NCI-H146 (cell line): ENCODE results near the gene AKAP13.
A peak's percentile ranks its signal among the peaks of the same experiment; 100 is the strongest.
"Not testable (repeated sequence)": the region's sequence is repeated elsewhere in the genome, so short reads cannot be mapped to it uniquely, and the experiment has no call there.

Source experiments
- DNase-seq: peaks from one replicate; lab custom pipeline; 2025; lab: John Stamatoyannopoulos, UW

The AKAP13 gene

DNA sequence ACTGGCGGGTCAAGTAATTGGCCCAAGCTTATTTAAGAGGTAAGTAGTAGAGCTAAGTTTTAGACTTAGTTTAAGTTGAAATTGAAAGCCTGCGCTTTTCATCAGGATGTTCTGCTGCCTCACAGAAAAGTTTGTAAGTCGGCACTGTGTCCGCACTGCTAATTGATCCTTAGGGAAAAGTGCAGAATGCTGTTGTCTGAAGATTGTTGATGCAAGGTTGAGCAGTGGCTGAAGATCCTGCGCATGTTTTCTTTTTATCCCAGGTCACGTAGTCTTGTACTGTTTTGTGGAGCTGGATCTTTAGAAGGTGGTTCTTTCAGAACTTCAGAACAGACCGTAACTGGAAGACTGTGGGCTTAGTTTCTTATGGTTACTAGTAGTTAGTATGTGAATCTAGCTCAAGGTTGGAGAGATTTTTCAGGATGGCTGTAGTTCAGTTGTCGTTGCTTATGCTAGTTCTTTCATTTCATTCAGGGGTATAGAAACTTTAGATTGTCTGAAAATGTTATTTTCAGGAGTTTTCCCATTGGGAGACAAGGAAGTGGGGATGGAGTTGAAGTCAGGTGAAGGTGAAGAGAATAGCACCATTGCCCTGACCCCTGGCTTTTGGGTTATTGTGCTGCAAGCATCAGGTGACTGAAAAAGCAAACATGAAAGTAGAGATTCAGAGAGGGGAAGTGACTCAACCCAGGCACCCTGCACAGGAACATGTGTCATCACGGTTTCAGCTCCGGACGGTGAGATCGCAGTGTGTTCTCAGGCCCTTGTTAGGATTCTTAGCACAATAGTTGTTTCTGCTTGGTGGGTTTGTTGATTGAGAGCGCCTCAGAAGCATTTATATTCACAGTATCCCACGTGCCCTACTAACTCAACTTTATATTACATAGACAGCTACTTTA, 32.8 kb downstream of the AKAP13 start:
- no peak for DNase-seq

DNA sequence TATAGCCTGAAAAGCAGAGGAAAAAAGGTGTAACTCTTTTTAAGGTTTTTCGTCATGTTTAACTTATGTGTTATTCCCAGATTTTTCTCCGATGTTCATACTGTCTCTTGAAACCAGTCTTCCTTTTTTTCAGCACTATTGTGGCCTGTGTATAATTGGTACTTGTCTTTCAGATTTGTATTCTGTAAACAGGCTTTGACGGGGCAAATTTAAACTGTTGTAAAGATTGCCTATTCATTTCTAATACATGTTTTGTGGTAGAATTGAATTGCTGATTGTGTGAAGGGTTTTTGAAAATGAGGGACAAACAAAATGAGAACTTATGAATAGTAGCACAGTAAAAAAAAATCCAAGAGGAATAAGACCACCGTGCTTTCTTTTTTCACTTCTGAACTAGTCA, 33.6 kb downstream of the AKAP13 start:
- DNase-seq: no peak

DNA sequence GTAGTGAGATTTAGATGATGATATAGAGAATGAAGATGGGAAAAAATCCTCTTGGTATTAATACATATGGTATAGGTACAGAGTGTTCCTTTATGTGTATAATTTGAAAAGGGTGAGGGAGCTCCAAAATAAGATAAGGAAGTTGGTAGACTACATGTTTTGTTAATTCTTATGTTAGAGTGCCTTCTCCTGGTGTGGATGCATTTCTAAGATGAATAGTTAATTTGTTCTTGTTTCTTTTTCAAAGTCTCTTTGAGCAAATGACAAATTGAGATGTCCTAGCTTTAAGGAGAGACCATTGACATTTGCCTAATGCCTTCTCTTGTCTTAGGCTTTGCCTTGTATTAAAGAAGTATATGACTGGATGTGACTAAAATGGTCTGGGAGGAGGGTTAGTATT, 34.1 kb downstream of the AKAP13 start:
- DNase-seq: no peak

DNA sequence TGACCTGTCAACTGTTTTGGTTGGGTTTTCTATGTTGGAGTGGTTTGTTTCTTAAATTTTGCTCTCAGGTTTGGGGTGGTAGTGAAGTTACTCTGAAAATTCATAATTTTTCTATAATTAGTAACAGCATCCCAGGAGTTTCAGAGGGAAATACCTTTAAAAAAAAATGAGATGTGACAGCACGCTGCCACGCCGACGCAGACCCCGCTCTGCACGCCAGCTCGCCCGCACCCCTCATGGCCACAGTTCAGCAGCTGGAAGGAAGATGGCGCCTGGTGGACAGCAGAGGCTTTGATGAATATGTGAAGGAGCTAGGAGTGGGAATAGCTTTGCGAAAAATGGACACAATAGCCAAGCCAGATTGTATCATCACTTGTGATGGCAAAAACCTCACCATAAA, 34.6 kb downstream of the AKAP13 start:
- DNase-seq: no peak

DNA sequence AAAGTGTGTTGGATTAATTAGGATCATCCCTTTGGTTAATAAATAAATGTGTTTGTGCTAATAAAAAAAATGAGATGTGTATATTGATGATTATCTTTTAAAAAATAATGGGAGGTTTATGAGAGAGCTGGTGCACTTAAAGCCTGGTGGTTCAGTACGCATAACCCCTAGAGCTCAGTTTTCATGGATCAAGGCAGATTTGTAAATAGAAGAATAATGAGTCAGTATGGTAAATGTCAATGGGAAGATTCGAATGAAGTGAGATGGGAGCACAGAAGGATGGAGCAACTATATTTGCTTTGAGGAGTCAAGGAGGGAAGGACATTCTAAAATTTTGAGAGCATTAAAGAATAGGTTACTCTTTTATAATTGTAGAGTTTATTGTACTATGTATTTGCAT, 35.4 kb downstream of the AKAP13 start:
- no peak for DNase-seq

DNA sequence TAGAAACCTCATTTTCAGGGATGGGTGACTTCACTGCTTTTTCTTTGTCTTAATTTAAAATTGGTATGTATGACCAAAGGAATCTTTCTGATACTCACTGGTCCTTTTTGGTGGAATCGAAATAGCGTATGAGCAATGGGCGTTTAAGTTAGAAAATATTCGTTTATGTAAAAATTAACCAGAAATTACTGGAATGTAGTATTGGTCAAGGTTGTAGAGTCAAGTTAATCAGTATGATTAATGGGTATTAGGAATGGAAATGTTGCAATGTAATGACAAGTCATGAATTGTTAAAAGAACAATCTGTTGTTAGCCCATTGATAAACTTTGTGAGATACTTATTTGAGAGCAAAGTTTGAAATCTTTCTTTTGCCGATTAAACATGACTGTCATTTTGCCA, 36.9 kb downstream of the AKAP13 start:
- DNase-seq: no peak

DNA sequence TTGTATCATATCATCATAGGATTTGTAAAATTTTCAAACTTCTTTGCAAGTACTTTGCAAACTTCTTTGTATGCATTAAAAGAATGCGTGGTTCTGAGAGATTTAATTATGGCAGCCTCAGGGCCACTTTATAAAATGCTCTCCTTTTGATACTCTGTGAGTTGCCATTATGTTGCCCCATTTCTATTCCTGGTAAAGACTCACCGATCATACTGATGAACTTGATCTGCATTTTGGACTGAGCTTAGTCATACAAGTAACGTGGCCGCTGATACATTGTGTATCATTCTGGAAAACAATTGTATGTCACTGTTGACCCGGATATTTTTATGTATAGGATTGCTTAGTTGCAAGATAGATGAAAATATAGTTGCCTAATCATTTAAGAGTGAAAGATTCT, 38.8 kb downstream of the AKAP13 start:
- DNase-seq: no peak

DNA sequence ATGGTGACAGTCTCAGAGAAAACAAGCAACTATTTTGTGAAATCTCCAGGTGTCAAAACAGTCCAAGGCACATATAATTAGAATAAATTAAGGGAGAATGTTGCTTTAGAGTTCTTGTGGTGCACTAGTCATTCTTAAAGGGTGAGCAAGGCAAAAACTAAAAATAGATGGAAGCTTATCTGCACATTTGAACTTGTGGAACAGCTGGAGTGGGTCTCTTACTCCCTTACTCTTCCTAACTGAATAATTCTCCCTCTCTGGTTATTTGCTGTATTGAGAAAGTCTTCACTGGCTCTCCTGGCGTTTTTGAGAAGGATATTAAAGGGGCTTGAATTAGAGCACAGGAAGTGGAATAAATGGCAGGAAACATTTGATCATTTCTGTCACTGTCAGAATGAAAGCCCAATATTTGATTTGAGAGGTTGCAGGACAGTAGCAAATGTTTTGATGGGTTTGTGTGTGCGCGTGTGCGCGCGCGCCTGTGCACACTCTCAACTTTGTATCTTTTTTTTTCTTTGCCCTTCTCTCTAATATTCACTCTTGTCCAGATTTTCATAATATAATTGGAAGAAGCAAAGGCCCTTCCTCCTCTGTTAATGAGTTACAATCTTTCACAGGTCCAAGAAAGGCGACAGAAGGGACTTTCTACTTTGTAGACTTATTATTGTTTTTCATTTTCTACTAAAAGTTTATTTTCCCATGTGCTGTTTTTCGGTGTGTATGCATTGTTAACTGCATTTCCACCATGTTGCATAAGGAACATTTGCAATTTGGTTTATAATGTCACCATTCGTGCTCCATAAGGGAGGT, 40.9 kb downstream of the AKAP13 start:
- DNase-seq: no peak

DNA sequence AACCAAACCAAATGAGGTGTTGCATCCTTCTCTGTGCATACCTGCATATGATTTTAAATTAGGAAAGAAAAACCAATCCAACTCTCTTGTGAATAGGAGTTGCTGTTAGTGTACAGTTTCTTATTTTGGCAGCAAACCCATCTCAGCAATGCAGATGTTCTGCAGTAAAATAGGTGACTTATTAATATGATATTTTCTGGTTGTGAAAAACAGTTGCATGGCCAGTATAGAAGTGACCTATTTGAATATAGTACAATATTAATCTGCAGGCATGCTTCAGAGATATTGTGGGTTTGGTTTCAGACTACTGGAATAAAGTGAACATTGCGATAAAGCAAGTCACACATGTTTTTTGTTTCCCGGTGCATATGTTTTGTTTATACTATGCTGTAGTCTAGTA, 42.2 kb downstream of the AKAP13 start:
- no peak for DNase-seq

DNA sequence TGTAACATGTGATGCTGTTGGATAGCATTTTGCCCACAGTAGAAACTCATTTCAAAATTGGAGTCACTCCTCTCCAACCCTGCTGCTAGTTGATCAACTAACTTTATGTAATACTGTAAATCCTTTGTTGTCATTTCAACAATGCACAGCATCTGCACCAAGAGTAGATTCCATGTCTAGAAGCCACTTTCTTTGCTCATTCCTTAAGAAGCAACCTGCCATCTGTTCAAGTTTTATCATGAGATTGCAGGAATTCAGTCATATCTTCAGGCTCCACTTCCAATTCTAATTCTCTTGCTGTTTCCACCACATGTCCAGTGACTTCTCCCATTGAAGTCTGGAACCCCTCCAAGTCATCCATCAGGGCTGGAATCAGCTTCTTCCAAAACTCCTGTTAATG, 42.9 kb downstream of the AKAP13 start:
- DNase-seq: no peak

DNA sequence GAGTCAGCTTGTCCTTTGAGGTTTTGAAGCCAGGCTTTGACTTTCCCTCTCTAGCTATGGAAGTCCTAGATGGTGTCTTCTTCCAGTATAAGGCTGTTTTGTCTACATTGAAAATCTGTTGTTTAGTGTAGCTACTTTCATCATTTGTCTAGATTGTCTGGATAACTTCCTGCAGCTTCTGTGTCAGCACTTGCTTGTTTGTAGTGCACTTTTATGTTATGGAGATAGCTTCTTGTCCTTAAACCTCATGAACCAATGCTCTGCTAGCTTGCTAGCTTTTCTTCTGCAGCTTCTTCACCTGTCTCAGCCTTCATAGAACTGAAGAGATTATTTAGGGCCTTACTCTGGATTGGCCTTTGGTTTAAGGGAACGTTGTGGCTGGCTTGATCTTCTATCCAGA, 43.8 kb downstream of the AKAP13 start:
- no peak for DNase-seq

DNA sequence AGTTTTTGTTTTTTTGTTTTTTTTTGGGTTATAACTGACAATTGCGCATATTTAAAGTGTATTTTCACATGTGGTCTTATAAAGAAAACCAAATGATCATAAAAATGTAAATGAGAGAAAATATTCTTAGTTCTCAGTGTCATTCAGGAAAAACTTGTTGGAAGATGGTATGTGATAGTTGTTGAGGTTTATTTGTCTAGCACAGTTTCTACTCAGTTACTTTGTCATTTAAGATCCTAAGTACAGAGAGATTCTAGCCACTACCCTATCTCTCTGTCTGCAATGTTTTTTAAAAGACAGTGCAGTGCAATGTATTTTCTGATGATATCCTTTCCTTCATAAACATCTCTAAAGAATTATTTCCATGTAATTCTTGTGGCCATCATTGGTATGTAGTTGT, 46.1 kb downstream of the AKAP13 start:
- DNase-seq: no peak

DNA sequence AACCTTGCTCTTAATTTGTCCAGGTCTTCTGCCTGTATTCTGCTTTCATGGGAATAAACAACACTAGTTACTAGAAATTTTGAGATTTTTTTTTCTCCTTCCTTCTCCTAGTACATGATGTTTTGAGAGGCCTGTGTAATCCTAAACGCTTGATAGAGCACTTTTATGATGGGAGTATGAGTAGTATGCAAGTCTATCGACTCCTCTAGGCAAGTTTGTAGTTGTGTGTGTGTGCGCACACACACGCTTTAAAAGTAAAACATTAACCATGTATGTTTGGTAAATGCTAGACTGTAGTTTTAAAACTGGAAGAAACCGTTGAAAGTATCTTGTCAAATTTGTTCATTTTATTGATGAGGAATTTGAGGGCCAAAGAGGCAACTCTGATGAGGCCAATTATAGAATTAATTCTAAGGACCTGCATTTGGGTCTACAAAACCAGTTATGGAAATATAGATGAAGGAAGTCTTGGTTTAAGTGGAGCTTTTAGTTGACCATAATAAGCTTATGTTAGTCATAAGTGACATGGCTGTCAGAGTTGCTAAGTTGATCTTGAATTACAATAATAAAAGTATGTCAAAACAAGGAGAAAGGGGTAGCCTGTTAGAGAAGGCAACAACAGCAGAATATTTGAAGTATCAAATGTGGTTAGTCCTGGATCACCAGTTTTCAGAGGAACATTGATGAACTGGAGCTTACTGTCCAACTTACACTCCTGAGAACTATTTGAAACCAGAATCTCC, 47.1 kb downstream of the AKAP13 start:
- DNase-seq: no peak

DNA sequence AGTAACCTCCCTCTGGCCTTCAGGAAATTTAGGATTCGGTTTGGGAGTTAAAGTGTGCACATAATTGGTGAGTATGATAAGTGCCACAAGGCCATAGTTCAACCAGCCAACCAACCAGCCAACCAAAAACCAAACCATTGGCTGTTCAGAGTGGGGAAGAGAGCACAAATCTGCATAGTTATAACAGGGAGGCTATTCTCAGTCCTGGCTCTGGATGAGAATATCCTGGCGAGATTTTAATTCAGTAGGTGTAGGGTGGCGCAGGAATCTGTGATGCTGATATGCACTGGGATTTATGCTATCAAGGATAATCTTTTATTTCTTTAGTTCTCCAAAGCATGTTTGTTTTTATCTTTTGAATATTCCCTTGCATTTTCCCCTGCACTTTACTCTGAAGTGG, 49.1 kb downstream of the AKAP13 start:
- DNase-seq: no peak

DNA sequence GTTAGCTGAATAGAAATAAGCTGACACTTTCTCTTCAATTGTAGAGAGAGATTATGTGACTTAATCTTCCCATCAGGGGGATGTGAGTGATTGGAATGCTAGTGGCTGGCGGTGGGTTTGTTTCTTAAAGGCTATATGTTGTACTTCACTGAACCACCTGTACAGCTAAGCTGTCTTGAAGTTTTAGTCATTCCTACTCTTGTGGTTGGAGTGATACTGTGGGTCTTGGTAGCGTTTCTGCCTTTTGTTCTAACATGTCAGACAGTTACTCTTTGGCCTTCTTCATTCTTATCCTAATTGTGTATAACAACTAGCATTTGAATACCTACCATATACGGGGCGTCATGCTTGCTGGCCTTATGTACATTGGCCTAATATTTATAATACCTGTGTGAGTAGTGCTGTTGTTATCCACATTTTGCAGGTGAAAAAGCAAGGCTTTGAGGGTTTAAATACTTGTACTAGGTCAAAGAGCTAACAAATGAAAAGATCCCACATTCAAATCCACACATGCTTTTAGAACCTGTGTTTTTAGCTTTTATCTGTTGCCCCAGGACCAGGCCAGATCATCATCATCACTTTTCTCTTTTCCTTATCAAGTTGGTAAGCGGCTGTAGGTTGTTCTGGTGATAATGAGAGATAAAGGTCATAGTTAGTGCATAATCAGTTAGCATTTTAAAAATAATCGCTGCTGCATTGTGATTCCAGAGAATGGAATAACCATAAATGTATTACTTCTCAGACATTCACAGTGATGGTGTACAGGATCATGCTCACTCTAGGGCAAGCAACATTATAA, 50.2 kb downstream of the AKAP13 start:
- no peak for DNase-seq

DNA sequence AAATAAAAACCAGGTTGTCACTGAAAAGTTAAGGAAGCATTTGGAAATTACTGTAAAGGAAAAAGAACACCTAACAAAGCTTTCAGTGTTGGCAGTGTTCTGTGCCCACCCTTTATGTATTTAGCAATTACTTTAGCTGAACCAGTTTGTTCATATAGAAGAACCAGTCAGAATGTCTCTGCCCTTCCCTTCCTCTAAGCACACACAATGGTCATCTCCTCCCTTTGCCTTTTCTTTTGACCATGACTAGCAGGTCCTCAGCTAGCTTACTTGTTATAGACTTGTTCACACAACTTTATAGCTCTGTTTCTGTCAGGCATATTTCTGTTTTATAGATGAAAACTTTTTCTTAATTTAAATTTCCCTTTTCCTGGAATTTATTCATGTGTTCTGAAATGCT, 59.6 kb downstream of the AKAP13 start:
- DNase-seq: no peak

DNA sequence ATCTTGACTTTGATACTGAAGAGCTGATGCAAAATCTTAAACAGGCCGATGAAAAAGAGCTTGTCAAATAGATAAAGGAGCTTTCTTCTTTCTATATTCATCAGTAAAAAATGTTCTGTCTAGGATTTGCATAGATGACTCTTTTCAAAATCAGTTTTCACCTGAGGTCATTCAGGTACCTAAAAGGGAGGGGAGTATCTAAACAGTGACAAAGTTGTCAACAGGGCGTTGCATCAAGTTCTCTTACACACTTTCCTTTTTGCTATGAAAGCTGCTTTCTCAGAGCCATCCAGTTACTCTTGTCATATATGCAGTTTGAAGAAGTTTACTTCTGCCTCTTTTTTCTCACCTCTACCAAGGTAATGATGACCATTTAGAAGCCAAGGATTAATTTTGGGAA, 60.0 kb downstream of the AKAP13 start:
- DNase-seq: no peak

DNA sequence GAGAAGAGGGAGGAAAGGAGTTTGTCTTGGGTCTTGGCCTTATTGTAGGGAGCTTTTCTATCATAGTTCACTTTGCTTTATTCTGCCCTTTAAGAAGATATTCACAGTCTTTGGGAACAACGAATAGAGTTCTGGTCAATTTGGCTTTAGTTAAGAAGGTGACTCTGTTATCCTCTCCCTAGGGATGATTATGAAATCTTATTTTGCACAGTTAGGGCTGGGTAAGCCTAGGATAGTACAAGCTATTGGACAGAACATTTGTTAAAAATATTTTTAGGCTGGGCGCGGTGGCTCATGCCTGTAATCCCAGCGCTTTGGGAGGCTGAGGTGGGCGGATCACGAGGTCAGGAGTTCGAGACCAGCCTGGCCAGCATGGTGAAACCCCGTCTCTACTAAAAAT, 61.5 kb downstream of the AKAP13 start:
- not testable (repeated sequence) for DNase-seq

DNA sequence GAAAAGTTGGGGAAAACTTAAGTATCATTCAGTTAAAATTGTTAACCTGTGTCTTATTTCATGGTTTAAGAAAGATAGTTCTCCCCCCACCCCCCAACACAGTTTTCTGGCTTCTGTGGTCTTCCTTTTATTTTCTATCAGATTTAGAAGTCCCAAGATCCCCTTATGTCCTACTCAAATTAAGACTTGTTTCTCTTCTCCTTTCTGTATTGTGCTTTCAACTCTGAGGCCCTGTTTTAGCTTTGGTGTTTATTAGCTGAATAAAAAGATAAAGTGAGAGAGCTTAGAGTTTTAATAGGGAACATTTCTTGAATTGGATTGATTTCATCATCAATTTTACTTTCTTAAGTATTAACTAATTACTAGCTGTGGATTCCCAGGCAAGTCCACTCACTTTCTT, 62.6 kb downstream of the AKAP13 start:
- no peak for DNase-seq

DNA sequence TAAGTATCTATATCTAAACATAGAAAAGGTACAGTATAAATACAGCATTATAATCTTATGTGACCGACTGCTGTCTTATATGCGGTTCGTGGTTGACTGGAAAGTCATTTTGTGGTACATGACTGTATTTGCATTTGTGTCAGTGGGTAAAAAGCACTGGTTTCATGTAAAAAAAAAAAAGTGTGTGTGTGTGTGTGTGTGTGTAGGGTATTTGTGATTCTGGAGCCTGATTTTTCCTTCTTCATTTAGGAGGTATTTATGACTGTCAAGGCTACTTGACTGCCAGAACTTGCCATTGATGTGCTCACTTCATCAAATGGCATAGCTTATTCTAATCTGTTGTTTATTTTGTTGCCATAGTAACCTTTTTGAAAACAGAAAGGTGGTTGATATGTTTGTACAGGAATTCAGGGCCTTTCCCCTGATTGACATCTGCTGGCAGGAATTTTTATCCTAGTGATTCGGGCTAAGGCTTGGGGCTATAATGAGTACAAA, 63.2 kb downstream of the AKAP13 start:
- peak; percentile 65 for DNase-seq

DNA sequence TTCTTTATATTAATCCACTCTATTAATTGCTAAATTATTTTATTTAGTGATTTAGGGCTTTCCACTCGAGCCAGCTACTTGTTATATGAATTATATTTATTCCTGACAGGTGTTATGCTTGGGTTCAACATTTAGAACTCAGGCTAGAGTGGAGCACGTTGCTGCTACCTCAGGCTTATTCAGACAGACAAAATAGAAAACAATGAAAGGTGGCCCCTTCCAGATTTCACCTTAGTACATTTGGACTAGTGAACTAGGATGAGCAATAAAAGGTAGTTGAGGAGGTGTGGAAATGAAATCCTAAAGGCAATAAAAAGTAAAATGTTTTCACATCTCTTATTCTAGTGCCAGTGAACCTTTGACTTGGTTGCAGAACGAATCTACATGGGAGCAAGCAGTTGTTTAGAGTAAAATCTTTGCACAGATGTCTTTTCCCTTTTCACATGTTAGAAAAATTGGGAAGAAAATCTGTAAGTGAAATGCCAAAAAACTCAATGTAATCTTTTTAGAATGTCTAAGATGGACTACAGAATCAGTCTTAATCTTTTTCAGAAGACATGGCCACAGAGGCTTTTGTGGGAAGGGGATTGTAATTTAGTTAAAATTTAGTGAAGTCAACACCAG, 63.8 kb downstream of the AKAP13 start:
- DNase-seq: no peak
